SKM-1 (cell line): ENCODE data around the gene PEX19.
A peak's percentile ranks its signal among the peaks of the same experiment; 100 is the strongest.
"Not testable (repeated sequence)": the region's sequence is repeated elsewhere in the genome, so short reads cannot be mapped to it uniquely, and the experiment has no call there.

Experiments
- DNase-seq: peaks from one replicate; lab custom pipeline; 2025; ENCODE audit not compliant: unreplicated experiment; lab: John Stamatoyannopoulos, UW

Gene PEX19, protein sequence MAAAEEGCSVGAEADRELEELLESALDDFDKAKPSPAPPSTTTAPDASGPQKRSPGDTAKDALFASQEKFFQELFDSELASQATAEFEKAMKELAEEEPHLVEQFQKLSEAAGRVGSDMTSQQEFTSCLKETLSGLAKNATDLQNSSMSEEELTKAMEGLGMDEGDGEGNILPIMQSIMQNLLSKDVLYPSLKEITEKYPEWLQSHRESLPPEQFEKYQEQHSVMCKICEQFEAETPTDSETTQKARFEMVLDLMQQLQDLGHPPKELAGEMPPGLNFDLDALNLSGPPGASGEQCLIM

DNA sequence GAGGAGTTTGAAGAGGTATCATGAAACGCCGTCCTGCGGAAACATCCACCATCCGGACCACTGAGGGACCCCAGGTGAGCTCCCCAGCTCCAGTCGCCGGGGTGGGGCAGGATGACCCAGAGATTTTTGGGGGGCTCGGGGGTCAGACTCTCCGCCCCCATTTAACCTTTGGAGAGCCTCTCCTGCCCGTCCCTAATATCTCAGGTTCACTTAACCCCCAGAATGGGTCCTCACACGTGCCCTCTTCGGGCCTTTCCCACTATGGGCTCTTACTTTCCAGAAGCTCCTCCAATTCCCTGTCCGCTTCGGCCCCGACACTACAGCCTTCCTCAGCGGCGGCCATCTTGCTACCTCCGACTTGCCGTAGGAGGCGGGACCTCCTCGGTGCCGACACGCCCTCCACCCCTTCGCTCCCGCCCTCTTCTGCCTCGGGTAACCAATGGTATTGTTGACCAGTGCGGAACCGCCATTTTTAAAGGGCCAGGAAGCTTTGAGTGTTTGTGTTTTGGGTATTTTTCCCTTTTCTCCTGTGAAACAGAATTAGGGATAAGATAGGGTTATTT, at the start of gene PEX19:
Gene PEX19, minus strand, starts transcription at position 352 of the 563 bp plus-strand sequence. Its CDS starts 9 bp downstream, at position 343.
- peak; percentile 96 for DNase-seq

DNA sequence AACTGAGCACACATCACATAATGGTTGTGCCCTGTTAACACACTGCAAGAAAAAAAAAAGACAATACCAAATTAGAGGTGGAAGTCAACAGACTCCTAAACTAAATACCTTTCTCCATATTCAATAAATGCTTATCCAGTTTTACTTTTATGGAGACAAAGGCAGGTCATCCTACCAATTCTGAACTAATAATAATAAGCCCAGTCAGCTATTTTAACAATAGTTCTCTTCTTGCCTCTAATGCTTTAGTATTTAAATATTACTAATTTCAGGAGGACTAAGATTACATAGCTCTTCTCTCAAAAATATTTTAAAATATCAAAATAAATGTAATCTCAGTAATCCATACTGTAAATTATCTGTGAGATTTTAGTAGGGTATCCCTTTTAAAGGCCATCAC, 47.6 kb upstream of the PEX19 start:
- DNase-seq = no peak

DNA sequence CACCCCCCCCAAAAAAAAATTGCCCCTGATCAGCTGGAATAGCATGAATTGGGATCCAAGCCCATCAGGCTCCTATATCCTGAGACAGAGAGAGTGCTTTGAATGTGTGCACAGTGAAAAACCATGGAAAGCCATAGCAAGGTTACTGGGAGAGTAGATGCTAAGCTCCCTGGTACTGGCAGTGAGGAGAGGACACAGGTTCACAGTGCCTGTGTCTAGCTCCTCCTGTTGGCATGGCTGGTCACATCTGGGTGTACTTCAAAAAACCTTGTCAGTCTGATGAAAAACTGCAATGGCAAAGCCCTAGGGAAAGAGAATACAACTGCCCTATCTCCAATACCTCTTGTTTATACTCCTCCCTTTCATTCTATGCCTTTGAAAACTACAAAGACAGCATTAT, 45.2 kb upstream of the PEX19 start:
- no peak for DNase-seq

DNA sequence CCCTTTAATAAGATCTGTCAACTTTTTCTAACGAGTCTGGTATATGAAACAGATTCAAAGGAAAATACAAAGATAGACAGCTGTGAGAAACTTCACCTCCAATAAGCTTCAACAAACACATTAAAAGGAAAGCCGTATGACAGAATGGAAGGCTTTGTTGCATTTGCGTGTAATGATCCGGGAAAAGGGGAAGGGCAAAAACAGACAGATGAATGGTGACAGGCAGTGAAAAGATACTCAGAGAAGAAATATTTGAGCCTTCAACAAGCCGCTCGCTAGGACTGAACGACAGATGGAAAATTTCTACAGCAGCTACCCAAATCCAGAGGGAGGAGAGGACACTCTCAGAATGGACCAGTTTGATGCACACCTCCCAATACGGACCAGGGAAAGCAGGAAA, 43.3 kb upstream of the PEX19 start:
- no peak for DNase-seq

DNA sequence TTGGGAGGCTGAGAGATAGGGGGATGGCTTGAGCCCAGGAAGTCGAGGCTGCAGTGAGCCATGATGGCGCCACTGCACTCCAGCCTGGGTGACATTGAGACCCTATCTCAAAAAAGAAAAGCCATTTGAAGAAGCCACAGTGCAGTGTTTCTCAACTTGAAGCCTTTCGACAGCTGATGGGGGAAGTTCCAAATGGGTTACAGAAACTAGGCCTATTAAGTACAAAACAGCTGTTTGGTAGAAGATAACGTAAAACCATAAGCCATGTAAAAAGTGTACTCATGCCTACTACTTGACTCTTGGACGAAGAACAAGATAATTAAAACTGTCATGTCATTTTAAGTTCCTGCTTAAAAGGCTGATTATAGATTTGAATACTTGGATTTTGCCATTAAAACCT, 41.5 kb upstream of the PEX19 start:
- no peak for DNase-seq

DNA sequence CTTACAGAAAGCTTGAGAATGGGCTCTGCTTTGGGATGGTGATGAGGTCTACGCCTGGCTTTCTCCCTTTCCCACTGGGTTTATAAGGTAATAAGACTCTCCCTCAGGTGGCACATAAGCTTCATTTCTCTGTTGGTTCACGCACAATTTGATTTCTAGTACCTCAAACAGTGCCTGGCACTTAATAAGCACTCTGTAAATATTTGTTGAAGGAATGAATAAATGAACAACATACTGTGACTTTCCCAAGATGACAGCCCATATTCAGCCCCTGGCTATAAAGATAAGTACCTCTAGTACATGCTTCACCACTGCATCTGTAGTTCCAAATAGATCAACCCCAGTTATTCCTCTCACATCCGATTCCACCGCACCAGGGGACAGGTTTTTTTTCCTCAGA, 40.3 kb upstream of the PEX19 start:
- DNase-seq = no peak

DNA sequence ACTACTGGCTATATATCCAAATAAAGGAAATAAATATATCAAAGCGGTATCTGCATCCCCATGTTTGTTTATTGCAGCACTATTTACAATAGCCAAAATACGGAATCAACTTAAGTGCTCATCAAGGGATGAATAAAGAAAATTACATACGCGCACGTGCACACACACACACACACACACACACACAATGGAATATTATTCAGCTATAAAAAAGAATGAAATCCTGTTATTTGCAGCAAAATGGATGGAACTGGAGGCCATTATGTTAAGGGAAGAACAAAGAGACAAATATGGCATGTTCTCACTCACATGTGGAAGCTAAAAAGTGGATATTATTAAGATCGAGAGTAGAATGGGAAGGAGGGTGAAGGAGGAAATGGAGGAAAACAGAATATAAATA, 37.9 kb upstream of the PEX19 start:
- no peak for DNase-seq

DNA sequence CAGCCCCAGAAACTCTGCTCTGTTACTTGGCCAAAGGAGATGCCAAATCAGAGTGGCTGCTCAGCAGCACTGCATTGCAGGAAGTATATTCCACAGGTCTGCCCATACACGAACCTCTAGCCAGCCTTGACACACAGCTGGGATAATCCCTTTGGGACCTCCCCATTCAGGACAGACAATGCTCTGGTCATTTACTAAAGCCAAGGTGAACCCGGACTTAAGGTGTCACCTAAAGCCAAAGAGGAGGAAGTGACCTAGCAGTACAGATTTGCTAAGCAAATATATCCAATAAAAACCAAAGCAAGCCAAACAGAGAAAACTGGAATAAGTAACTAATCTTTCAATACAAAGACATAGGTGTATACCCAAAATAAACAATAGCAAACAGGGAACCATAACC, 30.4 kb upstream of the PEX19 start:
- DNase-seq = no peak

DNA sequence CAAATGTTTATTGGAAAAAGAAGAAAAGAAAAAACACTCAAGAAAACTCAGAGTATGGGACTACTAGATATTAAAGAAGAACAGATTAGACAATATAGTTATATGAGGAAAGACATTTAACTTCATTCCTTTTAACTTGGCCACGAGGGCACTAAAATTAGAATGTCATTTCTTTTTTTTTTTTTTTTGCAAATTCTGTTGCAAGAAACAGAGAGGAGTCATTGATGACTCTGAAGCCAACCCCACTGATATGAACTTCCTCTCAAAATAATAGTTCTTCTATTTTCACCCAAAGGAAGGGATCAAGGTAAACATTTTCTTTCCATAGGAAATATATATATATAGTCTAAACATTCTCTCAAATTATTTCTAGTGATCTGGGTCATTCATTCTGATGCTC, 24.6 kb upstream of the PEX19 start:
- no peak for DNase-seq

DNA sequence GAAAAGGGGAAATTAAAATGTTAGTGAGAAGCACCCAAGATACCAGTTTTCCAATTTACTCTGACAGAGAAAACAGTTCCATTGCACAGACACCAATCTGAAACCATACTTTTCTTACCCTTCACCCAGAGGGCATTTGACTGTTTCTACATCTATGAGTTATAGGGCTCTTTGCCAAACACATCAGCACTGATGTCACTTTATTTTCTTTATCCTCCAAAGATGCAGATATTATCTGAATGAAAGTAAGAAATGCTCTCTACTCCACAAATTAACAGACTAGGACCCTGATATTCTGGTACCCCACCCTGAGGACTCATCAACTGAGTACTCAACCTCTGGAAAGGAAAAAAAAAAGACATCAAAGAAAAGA, 24.2 kb upstream of the PEX19 start:
- no peak for DNase-seq

DNA sequence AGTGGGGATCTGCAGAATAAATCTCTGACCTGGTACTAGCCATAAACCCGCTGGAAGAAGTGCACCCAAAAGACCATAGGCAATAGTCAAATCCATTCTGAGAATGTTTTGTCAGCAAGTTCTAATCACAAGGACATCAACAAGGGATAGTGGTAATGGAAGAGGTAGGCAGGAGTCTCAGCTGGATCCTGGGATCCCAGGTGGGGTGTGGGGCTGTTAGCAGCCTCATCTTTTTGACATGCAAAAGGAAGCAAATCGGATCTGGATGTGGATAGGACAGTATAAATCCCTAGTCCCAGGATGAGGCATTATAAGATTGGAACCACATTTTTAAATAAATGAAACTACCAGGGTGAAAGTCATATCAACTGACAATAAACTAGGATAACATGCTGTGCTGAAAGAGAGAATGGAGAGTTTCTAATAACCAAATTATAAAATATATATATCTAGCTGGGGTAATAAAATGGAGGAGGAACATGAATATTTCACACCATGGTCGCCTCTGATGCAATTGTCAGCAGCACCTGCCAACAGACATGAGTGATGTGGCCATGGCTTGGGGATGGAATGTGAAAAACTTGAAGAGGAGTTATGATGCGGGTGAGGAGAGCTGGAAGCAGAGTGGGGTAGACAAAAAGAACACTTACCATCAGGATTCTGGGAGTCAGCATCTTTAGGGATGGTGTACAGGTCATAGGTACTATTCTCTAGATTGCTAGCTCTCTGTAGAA, 23.7 kb upstream of the PEX19 start:
- no peak for DNase-seq

DNA sequence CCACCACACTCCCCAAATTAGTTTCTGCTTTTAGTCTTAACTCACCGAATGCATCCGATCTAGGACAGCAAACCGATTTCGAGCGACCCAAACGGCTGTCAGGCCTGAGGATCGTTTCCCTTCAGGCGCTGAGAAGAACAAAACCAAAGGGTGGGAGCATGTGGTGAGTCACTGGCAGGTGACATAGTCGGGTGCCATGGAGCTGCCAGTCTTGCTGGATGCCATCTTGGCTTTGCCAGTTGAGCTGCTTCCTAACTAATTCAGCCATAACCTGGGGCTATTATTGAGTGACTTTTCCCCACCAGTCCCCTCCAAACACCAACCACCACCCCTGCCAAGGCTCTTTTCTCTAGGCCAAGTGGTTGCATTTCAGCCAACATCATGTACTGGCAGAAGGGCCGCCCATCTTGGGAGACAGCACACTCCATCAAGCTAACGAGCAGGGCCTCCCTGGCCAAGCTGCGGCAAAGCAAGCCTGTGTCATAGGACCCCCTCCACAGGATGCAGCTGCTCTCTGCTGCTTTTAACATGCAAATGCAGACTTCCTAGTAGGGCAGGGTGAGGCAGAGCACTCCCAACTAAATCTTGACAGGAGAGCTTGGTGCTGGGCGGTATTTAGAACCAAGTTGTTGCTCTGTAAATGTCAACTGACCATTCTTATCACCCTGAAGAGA, 22.3 kb upstream of the PEX19 start:
- no peak for DNase-seq

DNA sequence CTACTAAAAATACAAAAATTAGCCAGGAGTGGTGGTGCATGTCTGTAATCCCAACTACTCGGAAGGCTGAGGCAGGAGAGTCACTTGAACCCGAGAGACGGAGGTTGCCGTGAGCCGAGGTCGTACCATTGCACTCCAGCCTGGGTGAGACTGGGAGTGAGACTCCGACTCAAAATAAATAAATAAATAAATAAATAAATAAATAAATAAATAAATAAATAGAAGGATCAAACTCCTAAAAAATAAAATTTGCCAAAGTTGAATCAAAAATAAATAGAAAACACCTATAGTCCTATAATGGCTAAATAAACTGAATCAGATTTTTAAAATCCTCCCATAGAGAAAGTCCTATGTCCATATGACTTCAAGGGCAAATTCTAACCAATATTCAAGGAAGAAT, 15.2 kb upstream of the PEX19 start:
- no peak for DNase-seq

DNA sequence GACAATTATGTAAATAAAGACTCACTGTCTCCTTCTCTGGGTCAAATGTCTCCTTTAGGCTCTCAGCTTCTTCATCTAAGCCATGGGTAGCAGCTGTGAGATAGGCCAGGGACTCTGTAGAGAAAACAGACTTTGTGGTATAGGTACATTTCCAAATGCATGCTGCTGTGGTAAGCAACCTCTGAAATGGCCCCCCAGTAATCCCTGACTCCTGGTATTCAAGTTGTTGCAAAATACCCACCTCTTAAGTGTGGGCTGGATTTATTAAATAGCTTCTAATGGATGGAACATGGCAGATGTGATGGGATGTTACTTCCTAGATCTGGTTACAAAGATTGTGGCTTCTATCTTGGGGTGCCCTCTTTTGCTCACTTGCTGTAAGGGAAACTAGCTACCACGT, 11.1 kb upstream of the PEX19 start:
- DNase-seq = no peak

DNA sequence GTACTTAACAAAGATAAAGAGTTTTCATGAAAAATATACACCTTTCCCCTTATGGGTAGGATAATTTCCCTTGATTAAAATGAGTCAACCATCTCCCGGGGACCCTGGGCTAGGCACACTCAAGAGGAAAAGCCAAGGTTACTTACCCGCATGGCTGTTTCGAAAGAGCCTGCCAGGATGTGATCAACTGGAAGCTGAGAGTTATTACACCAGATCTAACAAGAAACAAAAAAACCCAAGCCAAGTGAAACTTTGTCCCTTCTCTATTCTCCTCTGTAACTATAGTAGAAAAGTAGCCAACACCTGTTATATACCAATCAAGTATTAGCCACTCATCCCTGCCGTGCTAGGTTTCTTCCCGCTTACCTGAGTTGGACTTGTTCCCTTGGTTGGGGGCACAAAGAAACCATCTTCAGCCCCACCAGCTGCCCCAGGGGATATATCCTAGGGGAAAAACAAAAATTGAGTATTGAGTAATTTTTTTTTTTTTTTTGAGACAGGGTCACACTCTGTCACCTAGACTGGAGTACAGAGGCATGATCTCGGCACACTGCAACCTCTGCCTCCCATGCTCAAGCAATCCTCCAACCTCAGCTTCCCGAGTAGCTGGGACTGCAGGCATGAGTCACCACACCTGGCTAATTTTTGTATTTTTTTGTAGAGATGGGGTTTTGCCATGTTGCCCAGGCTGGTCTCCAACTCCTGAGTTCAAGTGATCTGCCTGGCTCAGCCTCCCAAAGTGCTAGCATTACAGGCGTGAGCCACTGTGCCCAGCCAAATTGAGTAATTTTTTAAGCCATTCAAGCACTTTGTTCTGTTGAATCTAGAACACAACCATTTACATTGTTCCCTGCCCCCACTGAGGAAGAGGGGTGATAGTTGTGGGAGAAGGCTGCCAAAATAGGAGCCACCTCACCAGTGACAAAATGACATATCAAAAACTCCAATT, 8.4 kb upstream of the PEX19 start:
- no peak for DNase-seq

DNA sequence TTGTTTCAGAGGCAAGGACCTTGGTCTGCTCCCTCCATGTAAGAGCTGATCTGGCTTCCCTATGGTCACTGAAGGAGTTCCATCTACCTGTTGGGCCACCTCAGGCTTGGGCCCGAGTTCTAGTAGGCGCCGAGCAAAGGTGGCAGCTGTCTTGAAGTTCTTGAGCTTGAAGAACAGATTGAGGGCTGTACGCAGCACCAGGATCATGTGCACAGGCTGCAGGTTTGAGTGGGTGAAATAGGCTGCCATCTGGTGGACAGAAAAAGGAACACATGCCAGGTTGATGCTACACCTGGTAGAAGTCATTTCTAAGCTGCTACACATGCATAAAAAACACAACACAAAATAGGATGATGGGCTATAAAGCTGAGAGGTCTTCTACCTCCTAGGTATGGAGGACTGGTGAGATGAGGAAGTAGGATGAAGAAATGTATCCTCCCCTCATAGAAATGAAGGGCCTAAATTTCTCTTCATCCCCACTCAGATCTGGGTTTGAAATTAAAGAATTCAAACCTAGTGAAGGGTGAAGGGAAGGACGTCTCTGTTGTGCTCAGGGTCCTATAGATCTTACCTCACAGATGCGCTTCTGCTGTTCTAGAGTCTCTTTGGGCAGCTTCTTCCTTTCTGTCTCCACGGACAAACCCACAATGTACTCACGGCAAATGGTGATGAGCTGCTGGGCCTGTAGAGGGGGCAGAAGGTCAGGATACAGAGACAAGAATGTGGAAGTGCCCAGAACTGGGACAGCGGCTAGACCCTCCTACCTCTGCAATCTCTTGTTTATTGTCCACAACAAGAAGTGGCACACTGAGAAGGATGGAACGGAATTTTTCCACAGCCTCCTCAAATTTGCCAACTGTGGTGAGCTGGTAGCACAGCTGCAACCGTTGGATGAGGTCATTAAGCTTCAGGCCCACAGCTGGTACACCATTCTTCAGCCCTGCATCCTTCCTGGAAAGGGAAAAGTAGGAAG, 6.6 kb upstream of the PEX19 start:
- peak; percentile 68 for DNase-seq

DNA sequence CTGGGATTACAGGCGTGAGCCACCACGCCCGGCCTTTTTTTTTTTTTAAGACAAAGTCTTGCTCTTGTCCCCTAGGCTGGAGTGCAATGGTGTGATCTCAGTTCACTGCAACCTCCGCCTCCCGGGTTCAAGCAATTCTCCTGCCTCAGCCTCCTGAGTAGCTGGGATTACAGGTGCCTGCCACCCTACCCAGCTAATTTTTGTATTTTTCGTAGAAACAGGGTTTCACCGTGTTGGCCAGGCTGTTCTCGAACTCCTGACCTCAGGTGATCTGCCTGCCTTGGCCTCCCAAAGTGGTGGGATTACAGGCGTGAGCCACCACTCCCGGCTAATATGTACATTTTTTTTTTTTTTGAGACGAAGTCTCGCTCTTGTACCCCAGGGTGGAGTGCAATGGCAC, 2.8 kb upstream of the PEX19 start:
- DNase-seq = not testable (repeated sequence)

DNA sequence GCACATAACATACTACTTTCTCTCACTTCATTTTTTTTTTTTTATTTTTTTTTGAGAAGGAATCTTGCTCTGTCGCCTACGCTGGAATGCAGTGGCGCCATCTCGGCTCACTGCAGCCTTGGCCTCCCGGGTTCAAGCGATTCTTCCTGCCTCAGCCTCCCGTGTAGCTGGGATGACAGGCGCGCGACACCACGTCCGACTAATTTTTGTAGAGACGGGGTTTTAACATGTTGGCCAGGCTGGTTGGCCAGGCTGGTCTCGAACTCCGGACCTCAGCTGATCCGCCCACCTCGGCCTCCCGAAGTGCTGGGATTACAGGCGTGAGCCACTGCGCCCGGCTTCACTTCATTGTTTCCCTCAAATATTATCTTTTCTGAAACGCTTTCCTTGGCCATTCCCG, 573 bp upstream of the PEX19 start:
- DNase-seq = no peak

DNA sequence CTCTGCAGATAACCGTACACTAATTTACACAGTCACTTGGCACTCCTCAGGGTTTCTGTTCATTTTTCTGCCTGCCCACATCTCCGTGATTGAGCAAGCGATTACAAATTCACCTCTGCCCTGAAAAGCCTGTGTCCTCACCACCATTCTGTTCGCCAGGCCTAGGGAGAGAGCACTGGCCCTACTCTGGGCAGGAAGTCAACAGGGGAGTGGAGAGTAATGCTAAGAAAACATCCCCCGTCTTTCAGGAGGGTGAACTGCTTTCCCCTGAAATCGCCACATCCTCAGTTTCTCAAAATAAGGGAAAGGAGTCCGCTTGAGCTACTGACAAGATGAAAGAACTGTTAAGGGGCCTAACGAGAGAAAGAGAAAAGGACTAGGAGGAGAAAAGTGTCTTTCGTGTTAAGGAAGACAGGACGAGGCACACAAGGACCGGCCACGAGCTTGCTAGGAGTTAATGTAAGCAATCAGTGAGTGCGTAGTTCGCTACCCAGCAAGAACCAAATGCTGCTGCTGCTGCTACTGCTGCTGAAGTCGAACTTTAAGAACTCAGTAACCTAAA, 632 bp downstream of the PEX19 start:
- peak; percentile 56 for DNase-seq
